ENCODE data around the gene SMCO1.

- no peak for TF ChIP-seq CTCF (IDR thresholded peaks at IDR 0.05)
- no peak for TF ChIP-seq POLR2A (IDR thresholded peaks at IDR 0.05)
- no peak for TF ChIP-seq EP300 (IDR thresholded peaks at IDR 0.05)
Observed at GRCh38 chr3:196533260-196533681, 18.1 kb upstream of the SMCO1 start.

Measured in gastroesophageal sphincter (tissue), 3 donors.